Cardiac muscle cell (in vitro differentiated cells and primary cell): ENCODE data around the gene LRRC74A. TPM values are rescaled to one million over a fixed set of nuclear protein-coding genes. Genes with fewer than 3 reads are reported as not detected.

Source experiments
- DNase-seq, 2 donors: peaks; one replicate each; pipeline versions ENCODE4 v3.0.0 to v3.0.0-alpha.2; 2010 to 2017; ENCODE audit warnings: low read depth in 1 of 2, low spot score in 1 of 2
- H3K27ac ChIP-seq: fragments of 200-600 bp; sonication (generic); 2 replicates; pipeline ENCODE4 v1.5.1; 2016
- H3K27me3 ChIP-seq: fragments of 200-600 bp; sonication (generic); 2 replicates; pipeline ENCODE4 v1.6.0; 2016; ENCODE audit warnings: control low read depth
- H3K36me3 ChIP-seq: fragments of 200-600 bp; sonication (generic); 2 replicates; pipeline ENCODE4 v1.5.1; 2016; ENCODE audit warnings: control low read depth
- H3K4me1 ChIP-seq: fragments of 200-600 bp; sonication (generic); 2 replicates; pipeline ENCODE4 v1.8.1; 2017; ENCODE audit warnings: low read depth, mild to moderate bottlenecking, mixed run types
- H3K4me3 ChIP-seq: fragments of 200-600 bp; sonication (generic); 2 replicates; pipeline ENCODE4 v1.5.1; 2016; ENCODE audit warnings: mild to moderate bottlenecking
- H3K9me3 ChIP-seq: fragments of 200-600 bp; sonication (generic); 2 replicates; pipeline ENCODE4 v1.5.1; 2017; ENCODE audit warnings: low read depth, mild to moderate bottlenecking, control low read depth
- CTCF ChIP-seq: IDR thresholded peaks from 2 replicates; pipeline ENCODE4 v1.5.1; 2012; ENCODE audit warnings: low read depth, mild to moderate bottlenecking, low read length
- polyA plus RNA-seq: library from polyadenylated mRNA; unstranded; fragments of >200 nt; fragmentation: Nextera tagmentation; extraction: Ambion mirVana; gene quantifications from 2 replicates; pipeline ENCODE4 v1.2.1, GENCODE V29; 2016
- total RNA-seq: library from RNA; depleted of rRNA; stranded (reverse); fragments of >200 nt; gene quantifications from 2 replicates; pipeline ENCODE4 v1.2.3, GENCODE V29; 2016

The LRRC74A gene
- total and polyA plus RNA-seq, 2 experiments from 2014 or later = not detected

DNA sequence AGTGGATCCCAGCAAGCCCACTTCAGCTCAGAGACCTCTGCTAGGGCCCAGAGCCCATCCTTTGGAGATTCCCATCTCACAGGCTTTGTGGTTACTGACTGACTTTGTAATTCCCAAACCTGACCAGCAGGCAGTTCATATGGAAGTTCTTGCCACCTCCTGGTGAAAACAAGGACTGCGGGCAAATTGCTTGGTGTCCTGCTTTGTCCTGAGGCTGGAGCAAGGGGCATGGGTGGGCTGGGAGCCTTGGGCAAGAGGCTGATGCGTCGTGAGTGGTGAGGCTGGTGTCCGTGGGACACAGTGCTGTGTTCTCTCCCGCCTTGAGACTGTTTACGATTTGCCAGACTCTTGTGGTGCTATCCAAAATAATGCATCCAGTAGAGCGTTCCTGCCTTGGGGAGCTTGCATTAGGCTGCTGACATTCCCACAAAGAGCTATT lies 91.0 kb downstream of the LRRC74A start:
- no peaks in the 10 kb centered on the region for H3K27me3 ChIP-seq
- TF ChIP-seq CTCF = peak; percentile 85
- DNase-seq = peak; percentile 71 to 82
- H3K9me3 ChIP-seq = no peaks in the 10 kb centered on the region
- peaks cover 50% of the 10 kb centered on the region for H3K4me1 ChIP-seq
- H3K27ac ChIP-seq = peak overlapping the region; percentile 70
- H3K4me3 ChIP-seq = no peak overlapping the region
- H3K36me3 ChIP-seq = no peaks in the 10 kb centered on the region

- Histone ChIP-seq H3K27me3 (no peaks in the 10 kb centered on the region), H3K36me3 (no peaks in the 10 kb centered on the region), H3K9me3 (no peaks in the 10 kb centered on the region), H3K27ac (peak overlapping the region; percentile 70), H3K4me3 (no peak overlapping the region), H3K4me1 (peaks cover 50% of the 10 kb centered on the region)
- no peak for DNase-seq
- no peak for TF ChIP-seq CTCF
These were observed 91.6 kb downstream of the LRRC74A start for GRCh38 chr14:76917745-76918255.

- no peak overlapping the region for H3K4me3 ChIP-seq
- DNase-seq = peak in 1 of 2 donors; percentile 94
- H3K4me1 ChIP-seq = peaks cover 49% of the 10 kb centered on the region
- no peaks in the 10 kb centered on the region for H3K9me3 ChIP-seq
- peak overlapping the region; percentile 70 for H3K27ac ChIP-seq
- no peaks in the 10 kb centered on the region for H3K36me3 ChIP-seq
- no peaks in the 10 kb centered on the region for H3K27me3 ChIP-seq
- no peak for TF ChIP-seq CTCF
These were observed 92.1 kb downstream of the LRRC74A start for GRCh38 chr14:76918256-76918781.

DNA sequence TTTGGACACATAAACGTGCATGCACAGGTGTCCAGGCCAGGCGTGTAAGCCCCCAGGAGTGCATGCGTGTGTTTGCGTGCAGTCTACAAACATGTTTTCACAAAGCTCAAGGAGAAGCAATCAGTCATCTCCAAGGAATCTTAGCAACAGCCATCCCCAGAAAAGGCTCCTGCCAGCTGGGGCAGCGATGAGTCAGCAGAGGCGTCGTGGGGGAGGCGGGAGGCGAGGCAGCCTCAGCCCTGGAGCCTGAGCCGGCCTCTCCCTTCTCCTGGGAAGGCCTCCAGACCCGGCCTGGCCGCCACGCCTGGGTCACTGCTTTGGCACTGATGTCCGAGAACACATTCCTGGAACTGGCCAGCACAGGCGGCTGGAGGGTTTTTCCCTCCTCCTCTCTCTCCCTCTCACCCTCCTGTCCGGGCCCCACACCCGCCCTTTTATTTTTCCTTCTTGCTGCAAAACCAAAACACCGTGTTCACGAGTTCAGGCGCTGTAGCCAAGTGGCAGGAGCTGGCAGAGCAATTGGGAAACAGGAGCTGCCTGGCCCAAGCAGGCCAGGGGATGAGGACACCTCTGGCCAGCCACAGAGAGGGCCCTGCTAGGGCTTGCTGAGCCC lies 92.7 kb downstream of the LRRC74A start:
- TF ChIP-seq CTCF = no peak
- peak overlapping the region; percentile 70 for H3K27ac ChIP-seq
- H3K36me3 ChIP-seq = no peaks in the 10 kb centered on the region
- peak; percentile 58 to 99 for DNase-seq
- no peak overlapping the region for H3K4me3 ChIP-seq
- no peaks in the 10 kb centered on the region for H3K9me3 ChIP-seq
- H3K27me3 ChIP-seq = no peaks in the 10 kb centered on the region
- H3K4me1 ChIP-seq = peaks cover 50% of the 10 kb centered on the region

Other genes starting within 250 kb of the LRRC74A start
- 27.7 and 41.0 TPM in 2 replicates for gene VASH1, start 64.9 kb upstream of the LRRC74A start, total RNA-seq
- 22.1 and 31.8 TPM in 2 replicates for gene VASH1, start 64.9 kb upstream of the LRRC74A start, polyA plus RNA-seq
- gene ANGEL1, start 13.5 kb upstream of the LRRC74A start, total RNA-seq = 26.8 and 39.4 TPM in 2 replicates
- gene ANGEL1, start 13.5 kb upstream of the LRRC74A start, polyA plus RNA-seq = 29.4 and 35.8 TPM in 2 replicates
- gene IRF2BPL, start 202.3 kb downstream of the LRRC74A start, total RNA-seq = 128 and 185 TPM in 2 replicates
- 43.7 and 88.2 TPM in 2 replicates for gene IRF2BPL, start 202.3 kb downstream of the LRRC74A start, polyA plus RNA-seq